ENCODE measurements around the gene KCNMA1.
"Not testable (repeated sequence)": the region's sequence is repeated elsewhere in the genome, so short reads cannot be mapped to it uniquely, and the experiment has no call there.

KCNMA1 gene

DNA sequence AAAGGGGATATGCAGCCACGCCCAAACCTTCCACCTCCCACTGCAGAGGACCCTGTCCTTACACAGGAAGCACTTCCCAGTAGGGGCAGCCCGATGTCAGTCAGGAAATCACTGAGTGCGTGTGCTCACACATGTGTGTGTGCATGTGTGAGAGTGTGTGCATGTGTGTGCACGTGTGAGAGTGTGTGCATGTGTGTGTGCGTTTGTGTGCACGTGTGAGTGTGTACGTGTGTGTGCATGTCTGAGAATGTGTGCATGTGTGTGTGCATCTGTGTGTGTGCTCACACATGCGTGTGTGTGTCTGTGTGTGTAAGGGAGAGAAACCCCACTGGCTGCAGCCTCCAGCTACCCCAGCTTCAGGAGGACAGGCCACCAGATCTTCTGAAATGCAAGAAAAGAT is 229.3 kb downstream of the KCNMA1 start:
- DNase-seq, result no peak

DNA sequence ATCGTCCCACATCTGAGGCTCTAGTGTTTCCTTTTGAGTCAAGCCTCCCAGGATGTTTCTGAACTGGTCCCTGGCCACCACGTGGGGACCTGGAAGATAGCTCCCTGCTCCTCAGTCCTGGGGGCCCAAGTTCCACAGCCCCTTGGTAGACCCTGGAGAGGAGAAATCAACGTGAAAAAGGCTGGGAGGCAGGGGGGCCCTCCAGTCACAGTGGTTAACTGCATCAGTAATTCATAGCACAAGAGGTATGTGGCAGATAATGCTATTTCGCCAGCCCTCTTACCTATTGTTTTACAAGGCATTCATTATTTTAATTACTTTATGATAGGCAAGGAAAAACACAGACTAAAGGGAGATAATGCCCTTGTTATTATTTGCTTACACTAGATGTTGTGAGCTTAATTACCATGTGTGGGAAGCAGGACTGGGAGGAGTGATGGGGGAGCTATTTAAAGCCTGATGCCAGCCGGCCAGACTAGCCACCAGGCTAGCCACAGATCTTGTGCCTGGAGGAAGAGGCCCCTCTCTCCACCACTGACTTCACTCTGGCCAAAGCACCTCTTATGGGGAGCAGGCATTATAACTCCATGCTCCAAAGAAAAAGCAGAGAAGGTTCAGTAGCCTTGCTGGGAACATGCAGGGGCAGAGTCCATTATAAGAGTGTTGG is 230.7 kb downstream of the KCNMA1 start:
- no peak for DNase-seq

DNA sequence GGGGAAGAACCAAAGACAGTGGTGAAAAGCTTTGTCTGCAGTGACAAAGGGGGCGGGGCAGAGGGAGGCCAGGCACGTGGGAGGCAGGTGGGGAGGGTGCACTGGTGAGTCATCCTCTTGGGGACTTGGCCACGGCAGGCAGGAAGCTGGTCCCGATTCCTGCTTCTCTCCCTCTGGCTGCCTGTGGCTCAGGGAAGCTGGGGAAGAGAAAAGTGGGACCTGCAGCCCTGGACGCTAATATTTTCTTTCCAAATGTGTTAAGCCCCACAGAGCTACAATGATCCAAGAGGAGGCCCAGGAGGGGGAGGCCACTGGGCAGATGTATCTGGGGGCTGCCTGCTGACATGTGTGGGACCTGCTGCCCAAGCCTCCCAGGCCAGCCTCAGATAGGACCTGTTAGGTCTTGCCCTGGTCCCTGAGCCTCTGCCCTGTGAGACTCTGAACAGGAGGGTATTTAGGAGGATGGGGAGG is 231.8 kb downstream of the KCNMA1 start:
- no peak for DNase-seq

DNA sequence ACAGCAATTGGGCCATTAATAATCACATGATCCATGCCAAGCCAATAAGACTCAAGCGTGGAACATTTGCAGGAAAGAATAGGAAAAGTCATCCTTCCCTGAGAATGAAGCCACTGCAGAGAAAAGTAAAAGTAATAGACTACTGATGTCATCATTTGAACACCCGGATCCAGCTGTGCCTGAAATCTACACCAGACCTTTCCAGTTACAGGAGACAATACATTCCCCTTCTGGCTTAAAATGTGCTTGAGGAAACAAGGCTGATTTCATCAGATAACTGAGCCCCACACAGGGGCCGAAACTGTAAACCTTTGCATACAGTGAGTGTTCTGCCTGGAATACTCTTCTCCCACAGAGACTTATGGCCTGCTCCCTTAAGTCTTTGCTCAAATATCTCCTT is 232.8 kb downstream of the KCNMA1 start:
- DNase-seq, result no peak

DNA sequence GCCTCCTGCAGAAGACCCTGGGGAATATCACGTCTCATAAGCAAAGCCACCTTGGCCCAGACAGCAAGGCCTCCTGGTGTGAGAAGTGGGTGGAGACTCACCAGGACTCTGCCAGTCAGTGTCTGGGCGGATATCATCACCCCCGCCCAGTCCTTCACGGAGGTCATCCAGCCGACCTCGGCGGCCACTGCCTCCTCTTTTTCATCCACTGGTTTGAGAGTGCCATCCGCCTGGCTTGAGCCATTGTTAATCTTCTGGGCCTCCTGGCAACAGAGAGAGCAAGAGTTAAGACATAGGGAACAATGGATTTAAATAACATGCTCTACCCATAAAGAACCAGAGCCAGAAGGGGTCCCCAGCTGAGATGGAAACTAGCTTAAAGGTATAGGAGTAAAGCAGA is 233.8 kb downstream of the KCNMA1 start:
- no peak for DNase-seq

DNA sequence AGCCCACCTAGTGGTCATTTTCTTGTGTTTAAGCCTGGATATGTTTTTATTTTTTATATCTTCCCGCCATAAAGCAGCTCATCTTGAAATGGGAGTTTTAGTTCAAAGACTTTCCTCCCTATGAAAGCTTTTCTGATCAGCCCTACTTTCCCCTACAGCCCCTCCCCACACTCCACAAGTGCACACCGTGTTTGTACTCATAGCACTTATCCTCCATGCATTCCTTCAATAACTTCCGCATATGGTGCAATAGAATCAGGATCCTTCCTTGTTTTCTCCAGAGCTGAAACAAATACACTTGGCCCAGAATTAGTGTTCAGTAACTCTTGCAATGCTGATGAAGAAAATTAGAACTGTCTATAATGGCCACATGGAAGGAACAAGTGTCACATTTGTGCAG is 235.9 kb downstream of the KCNMA1 start:
- no peak for DNase-seq

DNA sequence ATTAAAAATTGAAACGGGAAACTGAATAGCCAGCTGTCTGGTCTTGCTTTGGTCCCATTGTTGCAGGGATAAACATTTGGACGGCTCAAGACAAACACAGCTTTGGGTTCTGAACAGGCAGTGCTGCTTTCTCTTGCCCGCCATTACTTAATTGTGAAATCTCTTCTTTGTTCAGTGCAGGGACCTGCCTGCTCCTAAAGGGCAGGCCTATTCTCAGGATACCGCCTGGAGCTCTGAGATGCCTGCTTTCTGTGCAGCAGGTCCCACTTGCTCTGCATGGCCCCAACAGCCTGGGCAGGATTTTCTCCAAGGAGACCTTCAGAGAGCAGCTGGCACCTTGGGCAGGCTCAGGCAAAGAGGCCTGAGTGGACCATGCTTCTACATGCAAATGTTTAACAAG is 237.6 kb downstream of the KCNMA1 start:
- no peak for DNase-seq

DNA sequence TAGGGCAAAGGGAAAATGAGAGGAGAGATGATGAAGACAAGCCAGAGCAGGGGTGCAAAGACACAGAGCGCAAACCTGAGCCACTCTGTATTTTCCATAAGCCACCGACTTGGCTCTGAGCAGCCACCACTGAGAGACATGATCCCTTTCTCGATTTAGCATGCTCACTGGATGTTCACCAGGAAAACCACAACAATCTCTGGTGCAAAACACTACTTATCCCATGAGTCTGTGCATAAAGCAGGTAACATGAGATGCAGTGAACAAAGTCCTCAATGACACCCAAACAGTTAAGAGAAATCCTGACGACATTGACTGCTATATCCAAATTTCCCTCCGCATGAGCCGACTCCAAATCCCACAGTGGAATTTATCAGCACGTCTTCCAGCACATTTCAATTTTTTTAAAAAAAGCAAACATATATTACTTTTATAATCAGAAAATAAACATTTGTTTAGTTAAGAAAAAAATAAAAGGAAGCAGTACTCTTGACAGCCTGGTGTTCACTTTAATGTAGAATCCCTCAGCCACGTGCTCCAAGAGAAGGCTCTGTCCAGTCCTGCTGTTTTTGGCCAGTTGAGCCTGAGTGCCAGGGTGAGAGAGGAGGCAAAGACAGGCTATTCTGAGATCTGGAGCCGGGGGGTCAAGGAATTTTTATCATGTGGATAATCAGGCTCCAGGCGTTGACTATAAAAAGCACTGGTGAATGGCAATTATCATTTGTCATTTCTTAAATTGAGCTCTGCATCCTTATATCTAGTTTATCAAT is 238.4 kb downstream of the KCNMA1 start:
- no peak for DNase-seq

DNA sequence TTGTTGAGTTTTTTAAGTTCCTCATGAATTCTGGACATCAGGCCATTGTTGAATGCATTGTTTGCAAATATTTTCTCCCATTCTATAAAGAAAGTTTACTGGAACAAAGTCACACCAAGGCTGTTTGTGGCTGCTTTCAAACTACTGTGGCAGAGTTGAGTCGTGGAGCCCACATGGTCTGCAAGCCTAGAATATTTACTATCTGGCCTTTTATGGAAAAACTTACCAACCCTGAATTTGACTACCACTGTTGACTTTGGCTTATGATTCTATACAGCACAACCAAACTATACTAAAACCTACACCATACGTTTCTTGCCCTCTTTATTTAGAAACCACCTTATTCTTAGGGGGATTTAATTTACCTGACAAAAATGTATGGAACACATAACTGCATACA is 239.1 kb downstream of the KCNMA1 start:
- DNase-seq, result no peak

DNA sequence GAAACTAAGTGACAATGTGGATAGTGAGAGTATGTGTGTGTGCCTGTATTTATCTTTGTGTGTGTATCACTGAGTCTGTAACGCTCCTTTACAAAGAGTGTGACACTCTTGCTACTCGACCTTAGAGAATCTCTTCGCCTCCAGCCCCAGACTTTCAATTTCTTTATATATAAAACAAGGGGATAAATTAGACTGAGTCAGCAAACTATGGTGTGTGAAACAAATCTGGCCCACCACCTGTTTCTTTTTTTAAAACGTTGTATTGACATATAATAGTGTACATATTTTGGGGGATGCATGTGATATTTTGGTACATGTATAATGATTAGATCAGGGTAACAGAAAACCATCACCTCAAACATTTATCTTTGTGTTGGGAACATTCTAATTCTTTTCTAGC is 240.5 kb downstream of the KCNMA1 start:
- no peak for DNase-seq

DNA sequence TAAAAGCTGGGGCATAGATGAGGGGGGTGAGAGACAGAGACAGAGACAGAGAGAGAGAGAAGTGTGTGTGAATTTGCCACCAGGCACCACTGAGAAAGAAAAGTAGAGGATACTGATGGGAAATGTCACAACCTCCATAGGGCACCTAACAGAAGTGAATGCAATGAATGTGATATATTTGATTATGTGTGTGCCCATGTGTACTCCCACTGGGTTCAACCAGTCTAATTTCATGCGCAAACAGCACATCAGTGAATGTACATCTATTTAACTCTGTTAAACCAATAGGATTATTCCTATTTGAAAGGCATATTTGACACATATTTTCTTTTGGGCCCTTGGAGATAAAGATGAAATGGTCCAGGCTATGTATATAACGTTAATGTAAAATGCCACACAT is 241.3 kb downstream of the KCNMA1 start:
- no peak for DNase-seq

DNA sequence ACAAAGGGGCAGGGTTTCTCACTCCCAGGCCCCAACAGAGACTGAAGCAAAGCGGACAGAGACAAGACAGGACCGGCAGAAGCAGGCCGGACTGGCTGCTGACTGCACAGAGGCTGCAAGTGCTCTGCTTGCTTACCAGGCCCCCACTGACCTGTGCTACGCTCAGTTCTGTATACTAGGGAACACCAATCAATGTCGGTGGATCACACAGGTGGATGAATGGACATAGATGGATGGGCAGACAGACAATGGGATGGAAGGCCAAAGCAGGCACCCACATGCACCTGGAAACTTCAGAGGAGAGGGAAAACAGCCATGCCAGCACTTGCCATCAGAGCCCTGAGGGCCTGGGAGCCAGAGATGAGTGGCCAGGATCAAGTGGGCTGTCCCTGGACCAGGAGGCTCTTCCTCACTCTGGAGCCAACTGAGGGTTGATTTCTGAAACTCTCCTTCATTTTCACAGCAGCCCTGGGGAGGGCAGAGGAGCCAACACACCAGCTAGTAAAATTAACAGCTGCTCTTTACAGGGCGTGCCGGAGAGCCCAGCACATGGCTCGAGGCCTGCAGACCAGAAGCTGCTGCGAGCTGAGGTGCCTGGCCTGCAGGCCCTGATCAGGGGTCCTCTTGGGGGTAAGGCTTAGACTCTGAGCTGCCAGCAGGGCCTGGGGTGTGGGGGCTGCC is 243.6 kb downstream of the KCNMA1 start:
- no peak for DNase-seq

DNA sequence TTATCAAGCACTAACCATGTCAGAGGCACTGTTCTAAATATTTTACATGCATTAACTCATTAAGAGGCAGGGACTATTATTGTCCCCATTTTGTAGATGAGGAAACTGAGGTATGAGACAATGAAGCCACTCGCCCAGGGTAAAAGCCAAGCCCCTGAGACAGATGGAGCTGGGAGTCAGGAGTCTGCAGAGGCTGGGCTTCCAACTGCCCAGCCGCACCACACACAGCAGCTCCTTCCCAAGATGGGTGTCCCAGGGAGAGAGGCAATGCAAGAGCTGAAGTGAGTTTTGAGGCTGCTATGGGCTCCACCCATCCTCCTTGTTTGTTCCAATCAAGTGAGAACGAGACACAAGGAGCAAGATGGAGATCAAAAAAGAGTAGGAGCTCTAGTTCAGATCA is 244.2 kb downstream of the KCNMA1 start:
- no peak for DNase-seq

DNA sequence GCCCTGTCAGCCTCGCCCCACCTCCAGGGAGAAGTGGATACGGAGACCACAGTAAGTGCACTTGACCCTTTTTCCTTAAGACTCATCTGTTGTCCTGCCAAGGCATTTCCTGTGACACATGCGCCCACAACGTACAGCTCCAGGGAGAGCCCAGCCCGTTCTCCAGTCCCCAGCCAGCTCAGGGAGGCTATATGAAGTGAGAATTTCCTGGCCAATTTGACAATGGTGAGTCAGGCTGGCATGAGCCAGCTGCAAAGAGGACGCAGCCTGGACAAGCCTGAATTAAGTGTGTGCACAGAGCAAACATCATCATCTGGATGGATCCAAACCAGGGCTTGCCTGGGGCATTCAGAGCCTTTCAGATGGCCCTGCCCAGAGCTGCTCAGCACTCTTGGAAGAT is 244.8 kb downstream of the KCNMA1 start:
- no peak for DNase-seq

DNA sequence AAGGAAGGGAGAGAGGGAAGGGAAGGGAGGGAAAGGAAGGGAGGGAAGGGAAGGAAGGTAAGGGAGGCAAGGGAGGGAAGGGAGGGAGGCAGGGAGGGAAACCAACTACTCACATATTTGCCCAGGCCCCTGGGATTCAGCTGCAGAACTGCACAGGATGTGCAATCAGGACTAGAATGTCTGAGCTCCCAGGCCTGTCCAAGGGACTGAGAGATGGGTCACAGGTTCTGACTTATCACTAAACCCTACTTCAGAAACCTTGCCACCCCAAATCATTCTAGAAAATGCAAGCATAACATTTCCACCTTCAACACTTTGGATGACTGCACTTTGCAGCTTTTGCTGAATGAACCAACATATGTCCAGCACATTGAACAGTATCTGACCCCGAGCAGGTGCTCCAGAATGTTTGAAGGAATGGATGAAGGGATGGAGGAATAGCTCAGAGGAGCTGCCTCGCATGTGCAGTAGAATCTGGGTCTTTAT is 245.3 kb downstream of the KCNMA1 start:
- DNase-seq, result no peak

DNA sequence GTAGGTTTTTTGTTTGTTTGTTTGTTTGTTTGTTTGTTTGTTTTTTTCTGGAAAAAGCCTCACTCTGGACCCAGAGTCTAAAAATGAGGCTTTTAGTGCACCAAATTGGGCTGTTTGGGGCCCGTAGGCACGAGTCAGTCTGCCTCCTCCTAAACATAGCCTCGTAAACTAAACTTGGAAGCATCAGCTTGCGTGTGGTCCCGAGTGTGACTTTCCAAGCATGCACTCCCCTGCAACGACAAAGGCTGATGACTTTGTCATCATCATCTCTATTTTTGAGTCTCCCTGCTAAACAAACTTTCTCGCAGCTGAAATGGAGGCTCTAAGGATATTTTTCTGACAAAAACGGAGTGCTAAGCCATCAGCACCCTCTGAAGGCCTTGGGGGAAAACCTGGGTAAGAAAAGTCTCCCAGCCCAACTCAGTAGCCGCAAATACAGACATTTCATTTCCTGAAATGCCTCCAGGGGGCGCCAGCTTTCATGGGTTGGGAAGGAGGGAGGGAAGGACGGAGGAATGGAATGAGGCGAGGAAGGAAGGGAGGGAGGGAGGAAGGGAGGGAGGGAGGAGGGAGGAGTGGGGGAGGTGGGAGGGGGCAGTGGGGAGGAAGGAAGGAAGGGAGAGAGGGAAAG is 245.9 kb downstream of the KCNMA1 start:
- DNase-seq, result no peak

DNA sequence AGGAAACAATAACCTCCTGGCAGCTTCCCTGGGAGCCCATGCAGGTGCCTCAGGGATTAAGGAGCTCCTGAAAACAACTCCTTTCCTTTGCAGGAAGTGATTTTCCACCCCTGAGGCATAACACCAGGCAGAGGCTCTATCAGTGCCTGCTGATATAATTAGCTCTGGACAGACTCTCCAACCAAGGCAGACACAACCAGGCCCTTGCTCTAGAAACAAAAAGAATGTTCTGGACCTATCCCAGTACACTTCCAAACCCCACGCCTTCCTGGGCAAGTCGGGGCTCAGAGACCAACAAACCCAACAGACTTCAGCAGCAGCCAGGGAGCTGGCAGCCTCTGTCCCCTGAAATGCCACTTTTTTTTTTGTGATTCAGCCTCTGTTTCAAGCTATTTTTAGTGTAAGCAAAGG is 247.1 kb downstream of the KCNMA1 start:
- no peak for DNase-seq

DNA sequence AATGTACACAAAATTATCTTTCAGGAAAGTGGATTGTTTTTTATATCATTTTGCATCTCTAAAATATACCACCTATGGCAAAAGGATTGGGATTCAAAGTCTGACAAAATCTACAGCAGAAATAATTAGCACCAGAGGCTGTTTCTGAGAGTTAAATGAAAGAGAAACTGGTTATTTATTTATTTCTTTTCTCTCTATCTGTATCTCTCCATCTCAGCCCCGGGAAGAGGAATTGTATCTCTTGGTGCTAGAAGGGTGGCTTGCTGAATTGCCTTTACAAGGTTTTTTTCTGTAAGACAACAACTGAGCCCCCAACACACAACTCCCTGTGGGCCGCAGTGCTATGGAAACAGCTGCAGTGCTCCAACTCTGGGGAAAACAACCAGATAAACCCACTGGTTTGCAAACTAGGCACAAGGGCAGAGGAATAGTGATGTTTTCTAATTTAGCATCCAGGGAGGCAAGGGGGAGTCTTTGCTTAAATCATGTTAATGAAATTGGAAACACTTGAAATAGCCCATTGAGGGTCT is 249.0 kb downstream of the KCNMA1 start:
- DNase-seq, result no peak

DNA sequence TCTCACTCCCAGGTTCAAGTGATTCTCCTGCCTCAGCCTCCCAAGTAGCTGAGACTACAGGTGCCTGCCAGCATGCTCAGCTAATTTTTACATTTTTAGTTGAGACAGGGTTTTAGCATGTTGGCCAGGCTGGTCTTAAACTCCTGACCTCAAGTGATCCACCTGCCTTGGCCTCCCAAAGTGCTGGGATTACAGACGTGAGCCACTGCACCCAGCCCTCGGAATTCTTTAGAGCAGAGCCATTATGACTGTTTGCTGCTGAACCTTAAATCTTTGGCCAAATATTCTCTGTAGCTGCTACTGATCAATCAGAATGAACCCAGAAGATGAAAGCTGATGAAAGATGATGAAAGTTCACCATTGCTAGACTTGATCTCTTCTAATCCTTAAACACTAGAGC is 249.9 kb downstream of the KCNMA1 start:
- not testable (repeated sequence) for DNase-seq

DNA sequence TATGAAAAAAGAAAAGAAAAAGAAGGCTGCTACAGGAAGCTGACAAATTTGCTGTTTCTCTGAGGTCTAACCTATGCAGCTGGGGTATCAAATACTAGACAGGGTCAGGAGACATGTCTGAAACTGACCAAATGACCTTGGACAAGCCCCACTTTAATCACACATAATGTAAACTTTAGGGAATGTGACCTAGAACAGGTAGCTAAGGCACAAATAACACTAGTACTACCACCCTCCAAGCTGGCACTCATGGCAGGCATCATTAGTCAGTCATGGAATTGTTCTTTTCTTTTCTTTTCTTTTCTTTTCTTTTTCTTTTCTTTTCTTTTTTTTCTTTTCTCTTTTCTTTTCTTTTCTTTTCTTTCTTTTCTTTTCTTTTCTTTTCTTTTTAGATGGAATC is 250.4 kb downstream of the KCNMA1 start:
- DNase-seq, result no peak

DNA sequence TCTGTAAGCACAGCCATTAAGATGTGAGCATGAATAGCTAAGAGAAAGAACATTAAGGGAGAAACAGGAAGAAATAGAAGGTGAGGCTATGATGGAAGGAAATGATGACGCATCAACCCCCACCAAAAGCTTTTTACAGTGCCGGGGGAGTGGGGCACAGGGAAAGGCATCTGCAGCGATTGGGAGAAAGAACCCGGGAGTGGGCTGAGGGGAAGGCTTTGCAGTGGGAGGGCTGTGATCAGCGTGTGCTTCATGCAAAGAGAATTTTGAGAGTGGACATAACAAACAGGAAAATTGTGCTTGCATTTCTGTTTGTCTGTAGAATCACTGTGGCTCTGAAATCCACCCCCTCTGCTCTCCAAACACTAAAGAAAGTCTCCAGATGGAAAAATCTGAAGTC is 250.8 kb downstream of the KCNMA1 start:
- no peak for DNase-seq

DNA sequence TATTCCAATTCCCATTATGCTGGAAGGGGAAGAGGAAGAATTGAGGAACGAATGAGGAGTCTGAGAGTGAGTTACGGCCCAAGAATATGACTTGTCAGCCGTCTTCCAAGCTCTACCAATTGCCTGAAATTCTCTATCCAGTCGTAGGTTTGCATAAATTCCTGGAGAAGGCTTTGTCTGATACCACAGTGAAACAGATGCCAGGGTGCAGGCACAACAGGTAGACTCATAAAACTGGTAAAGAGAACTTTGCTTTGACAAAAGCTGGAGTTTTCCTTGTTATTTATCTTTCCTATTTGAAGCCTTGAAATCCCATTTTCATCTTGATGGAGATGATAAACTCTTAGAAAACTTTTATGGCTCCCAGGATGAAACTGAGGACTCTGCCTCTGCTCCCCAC is 251.2 kb downstream of the KCNMA1 start:
- no peak for DNase-seq

DNA sequence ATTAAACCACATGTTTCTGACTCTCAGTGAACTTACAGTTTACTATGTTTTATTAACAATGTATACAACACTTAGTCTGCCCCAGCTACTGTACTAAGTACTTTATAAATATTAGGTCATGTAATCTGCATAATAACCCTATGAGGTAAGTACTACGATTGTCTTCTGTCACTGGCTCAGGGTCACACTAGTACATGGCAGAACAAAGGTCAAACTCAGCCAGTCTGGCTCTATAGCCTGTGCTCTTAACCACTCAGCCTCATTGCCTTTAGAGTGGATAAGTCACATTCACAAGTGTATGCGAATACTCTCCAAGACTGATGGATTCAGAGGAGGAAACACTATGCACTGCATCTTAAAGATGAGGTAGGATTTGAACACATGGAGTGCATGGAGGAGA is 252.3 kb downstream of the KCNMA1 start:
- no peak for DNase-seq

Measured in CD4-positive, alpha-beta T cell treated with Interleukin-4 for 4 hours (primary cell).